ENCODE results near the gene GPBAR1.
"Not testable (repeated sequence)": the region's sequence is repeated elsewhere in the genome, so short reads cannot be mapped to it uniquely, and the experiment has no call there.

The GPBAR1 gene

GRCh38 chr2:218267259-218267658 lies 6.4 kb downstream of the GPBAR1 start:
- no peak for DNase-seq (ENCODE audit: low spot score)

GRCh38 chr2:218269900-218270720 lies 9.3 kb downstream of the GPBAR1 start, which contains the start of the genes AAMP and PNKD:
AAMP (minus strand) TSS chr2:218270137; CDS start chr2:218270086, 51 bp downstream.
PNKD (plus strand) TSS chr2:218270519; CDS start chr2:218270536, 17 bp downstream.
- peak; percentile 98 for DNase-seq (ENCODE audit: low spot score)

DNA sequence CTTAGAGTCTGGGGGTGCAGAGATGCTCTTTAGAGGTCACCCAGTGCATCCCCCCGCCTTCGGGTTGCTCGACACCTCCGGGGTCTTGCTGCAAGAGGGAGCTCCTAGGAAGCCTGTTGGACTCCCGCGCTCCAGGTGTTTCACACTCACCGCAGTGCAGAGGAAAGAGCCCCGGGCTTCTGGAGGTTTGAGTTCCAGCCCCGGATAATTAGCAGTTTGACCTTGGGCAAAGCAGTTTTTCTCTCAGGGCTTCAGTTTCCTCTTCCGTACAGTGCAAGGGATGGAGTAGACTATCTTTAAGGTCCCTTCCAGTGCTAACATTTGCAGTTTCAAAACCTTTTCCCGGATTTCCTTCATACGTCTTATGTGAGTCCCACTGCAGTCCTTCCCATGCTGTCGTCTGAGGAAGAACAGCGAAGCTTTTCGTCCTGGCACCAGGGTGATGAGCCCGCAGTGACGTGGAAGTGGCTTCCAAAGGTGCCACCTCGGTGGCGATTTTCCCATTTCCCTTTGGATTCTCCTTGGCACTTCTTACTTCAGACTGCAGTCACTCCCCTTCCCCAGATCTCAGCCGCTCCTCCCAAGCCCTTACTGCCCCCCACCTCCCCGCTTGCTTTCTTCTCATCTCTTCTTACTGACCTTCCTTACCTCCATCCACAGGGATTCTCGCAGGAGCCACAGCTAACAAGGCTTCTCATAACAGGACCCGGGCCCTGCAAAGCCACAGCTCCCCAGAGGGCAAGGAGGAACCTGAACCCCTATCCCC lies 10.1 kb downstream of the GPBAR1 start:
- no peak for DNase-seq (ENCODE audit: low spot score)

GRCh38 chr2:218271487-218271797 lies 10.6 kb downstream of the GPBAR1 start:
- DNase-seq (ENCODE audit: low spot score): no peak

DNA sequence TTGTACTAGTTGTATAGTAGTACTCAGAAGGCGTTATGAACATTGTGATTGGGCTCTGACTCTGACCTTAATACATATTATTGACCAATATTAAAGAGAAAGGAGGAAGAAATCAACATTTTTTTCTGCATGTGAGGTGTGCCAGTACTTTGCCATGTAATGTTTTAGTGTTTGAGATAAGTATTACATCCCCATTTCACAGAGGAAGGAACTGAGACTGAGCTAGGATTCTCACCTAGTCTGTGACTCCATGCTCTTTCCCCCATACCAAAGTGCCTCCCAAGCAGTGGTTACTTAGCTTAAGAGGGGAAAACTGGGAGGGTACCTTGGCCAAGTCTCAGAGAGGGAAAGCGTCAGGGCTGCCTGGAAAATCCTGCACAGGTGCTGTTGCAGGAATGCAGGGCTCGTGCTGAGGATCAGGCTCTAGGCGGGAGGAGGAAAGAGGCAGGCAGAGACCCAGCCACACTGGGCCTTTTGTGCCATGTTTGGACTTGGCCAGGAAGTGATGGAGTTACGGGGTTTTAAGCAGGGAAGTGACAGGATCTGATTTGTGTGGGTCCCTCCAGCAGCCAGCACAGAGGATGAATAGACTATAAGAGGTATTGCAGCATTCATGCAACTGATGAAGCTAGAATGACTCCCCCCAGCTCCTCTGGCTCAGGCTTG lies 11.2 kb downstream of the GPBAR1 start:
- no peak for DNase-seq (ENCODE audit: low spot score)

GRCh38 chr2:218272531-218273212 lies 11.9 kb downstream of the GPBAR1 start:
- peak; percentile 76 for DNase-seq (ENCODE audit: low spot score)

- DNase-seq (ENCODE audit: low spot score): not testable (repeated sequence)
Observed at GRCh38 chr2:218273214-218273907, 12.5 kb downstream of the GPBAR1 start.

- DNase-seq (ENCODE audit: low spot score): no peak
Observed at GRCh38 chr2:218273908-218274249, 13.1 kb downstream of the GPBAR1 start.

DNA sequence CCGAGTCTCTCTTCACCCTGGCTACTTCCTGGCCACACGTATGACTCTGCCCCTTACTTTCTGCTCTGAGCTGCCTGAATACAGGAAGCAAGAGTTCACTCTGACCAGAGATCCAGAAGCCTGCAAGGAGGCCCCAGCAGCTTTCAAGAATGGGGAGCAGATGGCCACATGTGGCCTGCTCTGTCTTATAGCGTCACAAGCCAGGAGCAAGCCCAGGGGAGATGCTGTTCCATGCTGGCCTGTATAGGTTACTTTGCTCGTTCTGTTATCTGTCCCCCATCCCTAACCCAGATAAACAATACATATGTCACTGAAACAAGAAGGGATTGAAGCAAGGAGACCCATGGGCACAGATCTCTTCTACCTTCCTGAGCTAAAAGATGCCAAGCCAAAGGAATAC lies 13.8 kb downstream of the GPBAR1 start:
- no peak for DNase-seq (ENCODE audit: low spot score)

DNA sequence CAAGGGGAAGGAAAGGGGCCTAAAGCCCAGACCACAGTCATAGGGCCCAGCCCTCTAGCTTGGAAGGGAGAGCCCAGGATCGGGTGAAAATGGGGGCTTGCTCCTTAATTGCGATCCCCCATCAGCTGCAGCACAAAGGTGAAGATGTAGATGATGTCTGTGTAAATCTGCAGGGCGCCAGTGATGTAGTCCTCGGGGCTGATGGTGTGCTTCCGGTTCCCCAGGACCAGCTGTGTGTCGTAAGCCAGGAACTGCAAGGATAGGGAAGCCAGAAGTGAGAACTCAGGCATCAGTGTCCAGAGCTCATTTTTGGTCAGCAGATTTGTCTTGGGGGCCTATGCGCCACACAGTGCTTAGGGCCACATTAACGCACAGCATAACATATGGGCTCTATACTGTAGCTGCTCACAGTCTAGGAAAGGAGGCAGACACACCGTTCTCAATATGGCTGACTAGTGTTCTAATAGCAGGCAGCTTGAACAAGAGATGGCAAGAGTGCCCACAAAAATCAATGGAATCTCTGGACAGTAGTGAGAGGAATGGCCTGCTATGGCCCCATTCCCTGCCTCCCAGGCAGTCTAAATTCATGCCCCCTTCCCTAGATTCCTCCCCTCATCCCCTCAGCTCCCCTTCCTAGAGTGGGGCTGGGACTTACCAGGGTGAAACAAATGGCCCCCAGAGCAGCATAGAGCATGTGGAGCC lies 14.7 kb downstream of the GPBAR1 start:
- DNase-seq (ENCODE audit: low spot score): no peak

DNA sequence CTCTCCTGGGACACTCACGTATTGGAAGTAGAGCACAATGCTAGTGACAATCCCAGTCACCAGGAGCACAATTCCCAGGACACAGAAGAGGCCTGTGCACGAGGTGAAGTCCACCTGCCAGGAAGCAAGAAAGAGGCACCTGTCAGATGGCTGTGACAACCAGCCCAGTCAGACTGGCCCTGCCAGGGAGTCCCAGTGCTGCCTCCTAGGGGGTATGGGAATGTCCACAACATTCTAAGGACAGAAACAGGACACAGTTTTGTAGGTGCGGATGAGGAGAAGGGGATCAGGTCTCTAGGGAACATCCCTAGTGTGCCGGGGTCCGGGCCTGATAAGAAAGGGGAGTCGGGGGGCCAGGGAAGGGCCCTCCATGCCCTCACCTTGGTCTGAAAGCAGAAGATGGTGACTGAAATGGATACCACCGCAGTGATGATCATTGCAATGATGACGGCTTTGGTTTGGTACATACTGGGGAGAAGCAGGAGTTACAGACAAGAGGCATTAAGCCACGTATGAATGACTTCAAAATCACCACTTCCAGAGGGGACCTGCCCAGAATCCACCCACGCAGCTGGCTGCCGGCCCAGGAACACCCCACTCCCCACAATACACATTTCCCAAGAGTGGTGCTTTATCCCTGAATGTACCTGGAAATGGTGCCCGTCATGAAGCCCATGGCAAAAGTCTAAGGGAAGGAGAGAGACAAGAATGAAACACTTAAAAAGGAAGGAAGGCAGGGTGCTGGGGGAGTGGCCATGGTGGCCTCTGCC lies 16.4 kb downstream of the GPBAR1 start:
- DNase-seq (ENCODE audit: low spot score): no peak

DNA sequence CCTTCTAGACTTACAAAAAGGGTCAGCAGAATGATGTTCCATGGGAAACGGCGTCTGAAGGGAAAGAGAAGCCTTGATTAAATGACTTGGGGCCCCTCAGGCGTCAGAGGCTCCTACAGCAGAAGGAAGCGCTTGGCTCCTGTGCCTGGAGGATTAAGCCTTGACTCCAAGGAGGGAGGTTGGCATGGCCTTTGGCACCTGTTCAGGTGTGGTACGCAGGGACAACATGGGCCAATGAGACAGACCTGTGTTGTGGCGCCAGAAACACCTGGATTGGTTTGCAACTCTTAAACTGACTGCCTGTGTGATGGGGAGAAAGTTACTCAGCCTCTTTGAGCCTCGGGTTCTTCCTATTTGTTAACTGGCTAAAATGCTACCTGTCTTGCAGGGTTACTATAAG lies 17.1 kb downstream of the GPBAR1 start:
- DNase-seq (ENCODE audit: low spot score): no peak

DNA sequence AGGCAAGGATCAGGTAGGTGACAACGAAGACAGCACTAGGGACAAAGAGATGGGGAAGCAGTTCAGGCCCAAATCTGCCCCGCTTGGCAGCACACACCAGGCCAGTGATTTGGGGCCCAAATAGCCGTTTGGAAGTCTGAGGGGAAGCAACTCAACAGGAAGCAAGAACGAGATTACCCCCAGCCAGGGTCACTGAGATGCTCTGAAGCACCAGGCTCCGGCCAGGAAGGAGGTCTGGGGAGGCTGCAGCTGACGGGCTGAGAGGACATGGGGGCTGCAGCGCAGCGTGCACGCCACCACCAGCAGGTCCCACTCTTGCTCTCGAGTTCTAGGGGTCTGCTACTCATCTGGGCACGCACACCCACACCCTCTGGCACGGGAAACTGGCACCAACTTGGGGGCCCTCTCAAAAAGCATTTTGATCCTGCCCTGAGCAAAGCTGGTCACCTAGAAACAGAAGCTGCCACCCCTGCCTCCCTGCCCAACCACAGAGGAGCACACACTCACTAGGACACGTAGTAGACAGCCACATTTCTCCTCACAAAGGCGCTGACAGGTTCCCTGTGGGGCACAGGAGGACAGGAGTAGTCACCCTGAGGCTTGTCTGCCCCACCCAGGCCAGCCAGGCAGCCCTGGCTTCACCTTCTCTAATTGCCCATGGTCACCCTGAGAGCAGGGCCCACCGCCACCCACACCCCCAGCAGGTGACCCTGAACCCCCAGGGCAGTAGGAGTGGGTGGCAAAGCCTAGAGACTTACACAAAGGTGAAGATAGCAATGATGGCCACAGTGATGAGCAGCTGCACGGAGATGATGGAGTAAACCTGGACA lies 17.9 kb downstream of the GPBAR1 start:
- no peak for DNase-seq (ENCODE audit: low spot score)

DNA sequence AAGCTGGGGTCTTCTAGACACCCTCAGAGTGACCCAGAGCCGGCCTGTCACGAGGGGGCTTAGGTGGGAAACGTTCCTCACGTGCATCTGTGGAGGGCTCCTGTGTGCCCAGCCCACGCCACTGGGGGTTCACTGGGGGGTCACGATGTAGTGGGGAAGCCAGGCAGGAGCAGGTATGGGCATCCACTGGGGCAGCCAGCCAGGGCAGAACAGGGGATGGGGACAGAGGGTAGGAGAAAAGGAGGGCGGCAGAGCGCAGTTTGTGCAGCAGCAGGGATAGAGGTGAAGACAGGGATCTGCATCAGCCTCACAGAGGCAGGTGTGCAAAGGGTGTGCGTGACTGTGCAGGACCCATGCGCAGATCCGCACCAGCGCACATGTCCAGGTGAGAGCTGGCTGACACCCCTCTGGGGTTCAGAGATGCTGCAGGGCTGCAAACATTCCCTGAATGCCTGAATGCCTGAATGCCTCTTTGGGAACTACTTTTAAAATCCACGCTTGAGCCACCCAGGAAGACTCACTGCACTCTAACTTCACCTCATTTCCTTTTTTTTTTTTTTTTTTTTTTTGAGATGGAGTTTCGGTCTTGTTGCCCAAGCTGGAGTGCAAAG lies 19.6 kb downstream of the GPBAR1 start:
- DNase-seq (ENCODE audit: low spot score): no peak

GRCh38 chr2:218281449-218281848 lies 20.6 kb downstream of the GPBAR1 start:
- no peak for DNase-seq (ENCODE audit: low spot score)

DNA sequence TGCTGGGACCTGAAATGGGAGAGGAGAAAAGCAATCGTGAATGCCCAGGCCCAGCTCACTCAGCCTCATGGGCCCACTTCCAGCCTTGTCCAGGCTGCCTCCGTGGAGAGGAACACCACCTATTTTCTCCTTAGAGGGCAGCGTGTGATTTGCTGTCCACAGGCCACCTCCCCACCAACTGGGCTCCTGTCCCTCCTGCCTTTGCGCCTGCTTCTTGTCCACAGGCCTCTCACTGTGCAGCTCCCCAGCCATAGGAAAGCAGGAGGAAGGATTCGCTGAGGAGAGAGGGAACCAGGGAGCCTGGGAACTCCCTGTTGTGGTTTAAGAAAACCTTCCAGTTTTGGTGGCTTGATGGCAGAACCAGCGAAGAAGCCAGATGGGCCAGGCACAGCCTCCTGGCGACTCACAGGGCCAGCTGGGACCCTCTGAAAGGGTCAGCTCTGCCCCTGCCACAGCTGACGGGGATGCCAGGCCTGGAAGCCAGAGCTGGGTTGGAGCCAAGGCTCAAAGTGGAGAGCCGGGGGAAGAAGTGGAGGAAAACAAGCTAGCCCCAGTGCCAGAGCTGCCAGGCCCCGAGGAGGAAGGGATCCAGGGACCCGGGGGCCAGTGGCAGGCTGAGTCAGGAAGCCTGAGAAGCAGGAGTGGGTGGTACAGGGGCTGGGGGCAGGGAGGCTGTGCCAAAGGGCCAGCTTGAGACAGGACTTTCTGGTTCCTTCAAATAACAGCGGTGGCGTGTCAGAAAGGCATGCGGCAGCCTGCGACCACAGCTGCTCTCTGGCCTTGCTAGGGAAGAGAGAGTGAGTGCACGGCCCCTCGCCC lies 21.6 kb downstream of the GPBAR1 start:
- no peak for DNase-seq (ENCODE audit: low spot score)

GRCh38 chr2:218284106-218284811 lies 23.4 kb downstream of the GPBAR1 start:
- no peak for DNase-seq (ENCODE audit: low spot score)
